ENCODE data around the gene CDKAL1. TPM values are rescaled to one million over a fixed set of nuclear protein-coding genes. Genes with fewer than 3 reads are reported as not detected.

The CDKAL1 gene
- total and polyA plus RNA-seq, 2 of the 8 experiments (the other 6 are each of a cell fraction or from before 2014, with no cell fraction given): 8.4 to 24.6 TPM

DNA sequence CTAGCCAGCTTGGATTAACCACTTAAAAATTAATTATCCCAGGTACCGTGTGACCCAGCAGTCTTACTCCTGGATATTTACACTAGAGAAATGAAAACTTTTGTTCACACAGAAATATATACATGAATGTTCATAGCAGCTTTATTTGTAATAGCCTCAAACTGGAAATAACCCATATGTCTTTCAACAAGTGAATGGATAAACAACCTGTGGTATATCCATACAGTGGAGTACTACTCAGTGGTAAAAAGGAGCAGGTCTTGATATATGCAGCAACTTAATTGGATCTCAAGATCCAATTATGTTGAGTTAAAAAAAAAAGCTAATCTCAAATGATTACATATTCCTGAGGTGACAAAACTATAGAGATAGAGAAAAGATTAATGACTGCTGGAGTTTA is 381.4 kb downstream of the CDKAL1 start:
- H3K79me2 ChIP-seq (ENCODE audit: control insufficient read depth in 1 of 2, insufficient read depth in 2 of 2, low read length in 2 of 2): no peaks in the 10 kb centered on the region
- no peak overlapping the region for H4K91ac ChIP-seq (replicated peaks; ENCODE audit: insufficient read length, low read length)
- WGBS, 2 experiments (ENCODE audit: extremely low coverage in 1 of 2, insufficient coverage in 1 of 2, insufficient read length in 1 of 2, insufficient replicate concordance in 2 of 2, low coverage in 1 of 2, low lambda C conversion rate in 2 of 2, missing lambda C conversion rate in 1 of 2): 93% methylated on average over 1 of the region's 1 CpG; no CpG with 5 or more reads in 1 of the 2 experiments
- no peak overlapping the region for H3K9ac ChIP-seq (replicated peaks in 1 of 4; ENCODE audit: extremely low read depth in 1 of 4, low read depth in 3 of 4, low read length in 3 of 4)
- FAIRE-seq (no peak), DNase-seq (ENCODE audit: low read depth in 1 of 2, low spot score in 2 of 2) (no peak)
- no peaks in the 10 kb centered on the region for H3K79me1 ChIP-seq (ENCODE audit: low read depth, low read length)
- H2BK12ac ChIP-seq (ENCODE audit: low read depth, low read length): no peak overlapping the region
- no peak overlapping the region for H2AK5ac ChIP-seq (ENCODE audit: low read depth, low read length)
- H3K56ac ChIP-seq (replicated peaks; ENCODE audit: insufficient read length, low read depth, low read length): no peak overlapping the region
- no peak overlapping the region for H3K14ac ChIP-seq (ENCODE audit: insufficient read length)
- no peak overlapping the region for H3K27ac ChIP-seq (ENCODE audit: low read depth, low read length)
- peaks cover 2 to 6% of the 10 kb centered on the region in 2 experiments; a peak in 2 of 4 replicates for H3K9me3 ChIP-seq (ENCODE audit: insufficient read depth in 2 of 2, low read depth in 1 of 2, low read length in 1 of 2)
- no peak overlapping the region for H4K8ac ChIP-seq (ENCODE audit: extremely low read depth, insufficient read depth, low read length)
- POLR2A ChIA-PET (ENCODE audit: partially characterized antibody): no interaction called here
- H2AFZ ChIP-seq (ENCODE audit: low read length): no peak overlapping the region
- H2BK5ac ChIP-seq (ENCODE audit: low read depth, low read length): no peak overlapping the region
- H3K18ac ChIP-seq (ENCODE audit: extremely low read depth, low read length): no peak overlapping the region
- no peak overlapping the region for H3K4ac ChIP-seq (replicated peaks; ENCODE audit: insufficient read length, low read depth, low read length)
- H3K36me3 ChIP-seq (ENCODE audit: control insufficient read depth in 2 of 4, insufficient read depth in 4 of 4, low read length in 3 of 4): no peaks in the 10 kb centered on the region
- CTCF ChIA-PET (ENCODE audit: partially characterized antibody): no interaction called here
- no peak overlapping the region for H2BK15ac ChIP-seq (ENCODE audit: low read length)
- H3K23ac ChIP-seq (ENCODE audit: insufficient read length): no peak overlapping the region
- no peak overlapping the region for H2BK120ac ChIP-seq (replicated peaks; ENCODE audit: low read depth, low read length)
- H3K4me2 ChIP-seq (ENCODE audit: insufficient read depth in 1 of 2, low read depth in 2 of 2, low read length in 2 of 2): no peak overlapping the region
- no peaks in the 10 kb centered on the region for H3K23me2 ChIP-seq (ENCODE audit: low read depth, low read length)
- H3K4me3 ChIP-seq (ENCODE audit: extremely low read depth in 1 of 4, insufficient read depth in 2 of 4, low read depth in 3 of 4, low read length in 4 of 4): no peak overlapping the region
- H4K5ac ChIP-seq (ENCODE audit: insufficient read length, low read depth, low read length): no peak overlapping the region
- no peaks in the 10 kb centered on the region for H3K4me1 ChIP-seq (replicated peaks in 1 of 4; ENCODE audit: control insufficient read depth in 3 of 4, insufficient read depth in 4 of 4, low read length in 3 of 4)
- no peaks in the 10 kb centered on the region for H4K20me1 ChIP-seq (replicated peaks in 1 of 2; ENCODE audit: control insufficient read depth in 1 of 2, insufficient read depth in 2 of 2, low read length in 2 of 2)
- H3K27me3 ChIP-seq (replicated peaks in 1 of 4; ENCODE audit: control insufficient read depth in 3 of 4, extremely low read depth in 1 of 4, insufficient read depth in 3 of 4, low read length in 3 of 4): no peaks in the 10 kb centered on the region
- H2BK20ac ChIP-seq (ENCODE audit: low read length): no peak overlapping the region
- TF ChIP-seq TAF1 (IDR thresholded peaks at IDR 0.05; ENCODE audit: low read depth, low read length): no peak
- TF ChIP-seq KDM1A (IDR thresholded peaks at IDR 0.05; ENCODE audit: borderline replicate concordance, low read length): 0 out of 2 replicates have a peak, but pooled peaks have one; percentile 50
- no peak for TF ChIP-seq SP4 (IDR thresholded peaks at IDR 0.05; ENCODE audit: low read length)
- TF ChIP-seq EGR1 (IDR thresholded peaks at IDR 0.05; ENCODE audit: borderline replicate concordance, low read depth, low read length): no peak
- no peak for TF ChIP-seq NANOG (IDR thresholded peaks at IDR 0.05; ENCODE audit: insufficient read depth, low read depth, low read length, poor library complexity, severe bottlenecking)
- TF ChIP-seq TAF7 (optimal IDR thresholded peaks at IDR 0.05; ENCODE audit: borderline replicate concordance, low read depth, low read length): no peak
- TF ChIP-seq BCL11A (IDR thresholded peaks at IDR 0.05; ENCODE audit: low read depth in 2 of 2, low read length in 2 of 2): no peak
- TF ChIP-seq SAP30 (IDR thresholded peaks at IDR 0.05; ENCODE audit: insufficient read depth, insufficient replicate concordance, low read length): no peak
- no peak for TF ChIP-seq POLR2AphosphoS5 (IDR thresholded peaks at IDR 0.05; ENCODE audit: low read depth, low read length)
- TF ChIP-seq, protein P1, sequence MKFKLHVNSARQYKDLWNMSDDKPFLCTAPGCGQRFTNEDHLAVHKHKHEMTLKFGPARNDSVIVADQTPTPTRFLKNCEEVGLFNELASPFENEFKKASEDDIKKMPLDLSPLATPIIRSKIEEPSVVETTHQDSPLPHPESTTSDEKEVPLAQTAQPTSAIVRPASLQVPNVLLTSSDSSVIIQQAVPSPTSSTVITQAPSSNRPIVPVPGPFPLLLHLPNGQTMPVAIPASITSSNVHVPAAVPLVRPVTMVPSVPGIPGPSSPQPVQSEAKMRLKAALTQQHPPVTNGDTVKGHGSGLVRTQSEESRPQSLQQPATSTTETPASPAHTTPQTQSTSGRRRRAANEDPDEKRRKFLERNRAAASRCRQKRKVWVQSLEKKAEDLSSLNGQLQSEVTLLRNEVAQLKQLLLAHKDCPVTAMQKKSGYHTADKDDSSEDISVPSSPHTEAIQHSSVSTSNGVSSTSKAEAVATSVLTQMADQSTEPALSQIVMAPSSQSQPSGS (IDR thresholded peaks at IDR 0.05; ENCODE audit: low read length): no peak
- TF ChIP-seq RFX5 (IDR thresholded peaks at IDR 0.05; ENCODE audit: borderline replicate concordance, low read depth, low read length): no peak
- TF ChIP-seq HDAC2 (IDR thresholded peaks at IDR 0.05; ENCODE audit: borderline replicate concordance in 1 of 2, low read depth in 2 of 2, low read length in 2 of 2): peak in 1 of 2 experiments; percentile 73; a peak in 1 of 4 replicates
- TF ChIP-seq POLR2A (IDR thresholded peaks at IDR 0.05; ENCODE audit: control extremely low read depth in 1 of 2, low read depth in 2 of 2, low read length in 2 of 2): no peak

All from H1 (cell line).